HG03520 (cell line): ENCODE measurements around the gene SLC13A2.

Source experiments
- ATAC-seq: cut with Tn5 transposase; IDR thresholded peaks from one replicate; pipeline ENCODE4 v1.9.1; 2021; ENCODE audit warnings: mild to moderate bottlenecking, moderate library complexity; ENCODE audit not compliant: unreplicated experiment

Gene SLC13A2

DNA sequence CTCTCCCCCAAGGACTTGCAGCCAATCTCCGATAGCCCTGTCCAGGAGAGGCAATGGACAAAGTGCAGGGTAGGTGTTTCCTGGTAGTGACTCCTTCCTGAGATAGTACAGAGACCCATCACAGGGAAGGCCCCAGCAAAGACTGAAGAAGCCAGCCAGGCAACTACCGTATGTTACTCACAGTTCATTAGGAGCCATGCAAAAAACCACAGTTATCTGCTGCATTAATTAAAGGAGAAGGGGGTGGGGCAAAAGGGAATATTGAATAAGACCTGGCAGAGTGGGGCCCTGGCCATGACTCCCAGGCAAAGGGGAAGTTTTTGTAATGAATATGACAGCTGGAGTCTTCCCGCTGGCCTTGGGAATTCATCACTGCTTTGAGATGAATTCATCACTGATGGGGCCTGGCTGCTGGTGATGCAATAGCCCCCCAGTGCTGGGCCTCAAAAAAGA lies 2.5 kb upstream of the SLC13A2 start:
- ATAC-seq = no peak

DNA sequence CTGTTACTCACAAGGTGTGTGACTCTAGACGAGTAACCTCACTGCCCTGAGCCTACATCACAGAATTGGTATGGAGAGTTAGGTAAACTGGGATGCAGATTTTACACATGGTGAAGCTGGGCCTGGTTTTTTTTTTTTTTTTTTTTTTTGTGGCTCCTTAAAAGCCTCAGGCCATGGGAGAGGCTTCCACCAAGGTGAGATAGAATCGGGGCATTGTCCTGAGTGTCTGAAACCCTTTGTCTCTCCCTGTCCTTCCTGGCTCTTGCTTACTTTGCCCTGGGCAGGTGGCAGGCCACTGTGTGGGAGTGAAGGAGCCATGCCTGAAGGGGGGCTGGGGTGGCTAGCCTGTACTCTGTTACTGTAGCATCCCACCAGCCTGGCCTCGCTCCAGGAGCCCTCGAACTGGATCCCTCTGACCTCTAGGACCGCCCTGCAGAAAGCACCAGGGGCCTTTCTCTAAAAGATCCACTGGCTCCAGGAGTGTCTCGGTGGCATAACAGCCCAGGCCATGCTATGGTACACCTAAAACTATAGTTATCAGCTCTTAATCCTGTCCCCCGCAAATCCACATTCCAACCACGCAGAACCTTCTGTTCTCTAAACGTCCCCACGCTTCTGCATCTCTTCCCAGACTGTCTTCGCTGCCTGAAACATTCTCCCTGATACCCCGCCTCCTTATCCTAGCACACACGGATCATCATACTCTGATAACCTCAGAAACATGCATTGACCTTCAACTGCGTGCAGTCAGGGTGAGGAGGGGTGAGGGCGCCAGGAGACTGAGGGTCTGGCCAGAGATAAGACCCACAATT lies 1.7 kb upstream of the SLC13A2 start:
- ATAC-seq = no peak

GRCh38 chr17:28472871-28473497 lies 460 bp upstream of the SLC13A2 start:
- ATAC-seq = no peak

- no peak for ATAC-seq
These were observed 677 bp downstream of the SLC13A2 start for GRCh38 chr17:28474111-28474531.

- ATAC-seq = no peak
These were observed 1.9 kb downstream of the SLC13A2 start for GRCh38 chr17:28475151-28475900.

DNA sequence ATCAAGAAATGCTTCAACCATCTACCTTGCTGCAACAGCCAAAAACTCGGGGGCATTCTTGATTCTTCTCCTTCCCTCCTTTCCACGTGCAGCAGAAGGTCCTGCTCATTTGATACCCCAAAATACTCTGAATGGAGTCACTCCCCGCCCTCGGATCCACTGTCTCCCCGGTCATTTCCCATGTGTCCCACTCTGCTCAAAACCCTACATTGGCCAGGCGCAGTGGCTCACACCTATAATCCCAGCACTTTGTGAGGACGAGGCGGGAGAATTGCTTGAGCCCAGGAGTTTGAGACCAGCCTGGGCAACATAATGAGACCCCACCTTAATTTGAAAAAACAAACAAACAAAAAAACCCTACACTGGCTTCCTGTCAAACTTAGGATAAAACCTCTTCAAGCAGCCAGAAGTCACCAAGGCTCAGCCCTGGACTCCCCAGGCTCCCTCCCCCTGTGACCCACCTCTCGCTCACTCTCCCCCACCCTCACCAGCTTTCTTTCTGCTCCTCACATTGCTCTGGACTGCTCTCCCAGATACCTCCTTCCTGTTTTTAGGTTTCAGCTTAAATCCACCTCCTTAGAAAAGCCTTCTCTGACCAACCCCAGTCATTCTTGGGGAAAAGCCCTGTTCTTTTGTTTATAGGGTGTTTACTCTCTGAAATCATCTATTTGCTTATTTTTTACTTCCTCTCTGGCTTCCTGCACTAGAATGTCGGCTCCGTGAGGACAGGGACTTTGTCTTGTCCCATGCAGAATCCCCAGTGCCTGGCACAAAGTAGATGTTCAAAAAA lies 2.8 kb downstream of the SLC13A2 start:
- no peak for ATAC-seq

DNA sequence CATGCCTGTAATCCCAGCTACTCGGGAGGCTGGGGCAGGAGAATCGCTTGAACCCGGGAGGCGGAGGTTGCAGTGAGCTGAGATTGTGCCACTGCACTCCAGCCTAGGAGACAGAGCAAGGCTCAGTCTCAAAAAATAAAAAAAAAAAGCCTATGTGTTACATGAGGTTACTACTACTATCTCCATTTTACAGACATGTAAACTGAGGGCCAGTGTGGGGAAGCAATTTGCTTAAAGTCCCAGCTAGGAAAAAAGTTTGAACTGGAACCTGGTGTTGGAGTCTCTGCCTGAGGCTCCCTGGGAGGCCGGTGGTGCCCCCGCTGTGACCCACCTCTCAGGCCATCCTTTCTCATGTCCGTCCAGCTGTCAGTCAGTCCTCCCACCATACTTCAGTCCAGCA lies 4.5 kb downstream of the SLC13A2 start:
- no peak for ATAC-seq

GRCh38 chr17:28478712-28479615 lies 5.5 kb downstream of the SLC13A2 start:
- ATAC-seq = no peak

- ATAC-seq = no peak
These were observed 6.8 kb downstream of the SLC13A2 start for GRCh38 chr17:28480278-28480677.

GRCh38 chr17:28480799-28481571 lies 7.5 kb downstream of the SLC13A2 start:
- ATAC-seq = no peak

DNA sequence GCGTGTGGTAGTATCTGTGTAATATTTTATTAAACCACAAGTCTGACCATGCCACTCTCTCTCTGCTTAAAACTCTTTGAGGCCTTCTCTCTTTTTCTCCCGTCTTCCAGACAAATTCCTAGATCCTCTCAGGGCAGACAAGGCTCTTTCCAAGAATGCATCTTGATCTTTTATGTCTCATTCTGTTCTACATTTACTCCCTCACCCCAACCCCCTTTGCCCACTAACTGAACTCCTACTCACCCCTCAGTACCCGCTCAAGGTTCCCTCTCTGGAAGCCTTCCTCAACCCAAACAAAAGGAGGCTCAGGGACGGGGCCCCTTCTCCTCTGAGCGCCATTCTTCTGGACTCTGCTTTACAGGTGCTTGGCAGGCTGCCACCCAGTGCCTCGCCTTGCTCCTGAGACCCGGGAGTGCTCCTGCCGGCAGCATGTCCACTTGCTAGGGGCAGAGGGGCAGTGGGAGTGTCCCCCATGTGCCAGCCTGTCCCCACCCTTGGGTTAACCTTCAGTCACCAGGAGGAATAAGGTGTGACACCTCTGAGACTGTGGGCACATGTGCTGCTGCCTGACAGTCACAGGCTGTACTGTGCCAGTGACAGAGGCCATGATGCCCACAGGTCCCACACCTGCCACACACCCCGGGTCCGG lies 9.2 kb downstream of the SLC13A2 start:
- ATAC-seq = no peak

GRCh38 chr17:28484296-28484695 lies 10.9 kb downstream of the SLC13A2 start:
- peak; percentile 72 for ATAC-seq

GRCh38 chr17:28485049-28485448 lies 11.6 kb downstream of the SLC13A2 start:
- ATAC-seq = no peak

DNA sequence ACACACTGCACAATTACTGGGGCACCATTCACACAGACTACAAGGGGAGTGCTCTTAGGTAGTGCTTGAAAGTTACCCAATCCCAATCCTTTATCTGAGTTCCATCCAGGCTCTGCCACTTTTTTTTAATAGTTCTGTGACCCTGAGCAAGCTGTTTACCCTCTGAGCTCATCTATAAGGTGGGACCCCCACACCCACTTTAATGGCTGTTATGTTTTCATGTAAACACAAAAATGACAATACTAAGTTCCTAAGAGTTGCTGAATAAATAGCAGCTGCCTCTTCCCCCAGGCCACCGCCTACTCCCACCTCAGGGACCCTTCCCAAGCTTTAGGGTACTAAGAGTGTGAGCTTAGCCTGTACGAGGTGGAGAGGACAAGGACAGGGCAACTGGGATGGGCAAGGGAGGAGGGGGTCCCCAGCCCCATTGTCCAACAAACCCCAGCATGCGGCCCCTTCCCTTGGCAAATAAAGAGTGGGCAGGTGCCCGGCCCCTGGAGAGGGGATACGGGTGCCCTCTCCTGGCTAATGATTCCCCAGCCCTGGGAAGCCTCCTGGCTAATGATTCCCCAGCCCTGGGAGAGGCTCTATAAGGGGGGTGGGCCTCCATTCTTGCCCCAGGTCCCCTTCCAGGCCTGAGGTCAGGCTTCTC lies 14.6 kb downstream of the SLC13A2 start:
- ATAC-seq = no peak

DNA sequence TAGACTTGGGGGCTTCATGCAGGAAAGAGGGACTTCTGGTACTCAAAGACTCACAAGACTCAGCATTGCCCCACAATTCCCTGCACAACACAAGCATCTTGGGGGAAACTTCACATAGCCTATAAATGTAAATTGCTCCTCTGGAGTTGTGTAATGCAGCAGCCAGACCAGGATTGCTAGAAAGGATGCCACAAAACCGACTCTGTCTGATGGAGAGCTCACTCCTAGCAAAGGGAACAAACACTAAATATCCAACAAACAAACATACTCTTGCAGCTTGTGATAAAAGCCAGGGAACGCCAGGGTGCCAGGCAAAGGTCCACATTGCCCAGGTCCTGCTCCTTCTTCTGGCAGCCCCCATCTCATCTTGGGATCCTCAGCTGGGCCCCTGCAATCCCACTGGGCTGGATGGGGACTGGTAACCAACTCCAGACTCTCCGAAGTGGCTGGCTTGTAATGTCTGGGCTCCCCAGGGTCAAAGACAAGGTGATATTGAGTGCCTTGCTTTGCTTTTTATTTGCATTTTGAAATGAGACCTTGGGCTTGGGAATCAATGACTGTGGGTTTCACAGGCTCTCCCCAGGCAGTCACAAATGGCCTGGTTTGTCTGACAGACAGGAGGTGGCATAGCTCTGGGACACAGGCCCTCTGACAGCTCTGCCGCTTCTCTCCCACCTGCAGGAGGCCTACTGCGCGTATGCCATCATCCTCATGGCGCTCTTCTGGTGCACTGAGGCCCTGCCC lies 15.3 kb downstream of the SLC13A2 start:
- no peak for ATAC-seq

DNA sequence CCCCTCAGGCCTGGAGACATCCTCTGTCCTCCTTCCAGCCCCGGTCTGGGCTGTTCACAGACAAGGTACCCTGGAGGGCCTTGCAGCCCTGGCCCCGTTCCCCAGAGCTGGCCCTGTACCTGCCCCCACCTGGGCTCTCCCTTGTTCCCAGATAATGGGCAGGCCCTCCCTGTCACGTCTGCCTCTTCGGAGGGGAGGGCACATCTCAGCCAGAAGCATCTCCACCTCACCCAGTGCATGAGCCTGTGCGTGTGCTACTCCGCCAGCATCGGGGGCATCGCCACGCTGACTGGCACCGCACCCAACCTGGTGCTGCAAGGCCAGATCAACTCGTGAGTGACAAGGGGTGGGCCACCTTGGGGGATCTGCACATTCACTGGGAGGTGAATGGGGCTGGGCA lies 17.8 kb downstream of the SLC13A2 start:
- no peak for ATAC-seq

DNA sequence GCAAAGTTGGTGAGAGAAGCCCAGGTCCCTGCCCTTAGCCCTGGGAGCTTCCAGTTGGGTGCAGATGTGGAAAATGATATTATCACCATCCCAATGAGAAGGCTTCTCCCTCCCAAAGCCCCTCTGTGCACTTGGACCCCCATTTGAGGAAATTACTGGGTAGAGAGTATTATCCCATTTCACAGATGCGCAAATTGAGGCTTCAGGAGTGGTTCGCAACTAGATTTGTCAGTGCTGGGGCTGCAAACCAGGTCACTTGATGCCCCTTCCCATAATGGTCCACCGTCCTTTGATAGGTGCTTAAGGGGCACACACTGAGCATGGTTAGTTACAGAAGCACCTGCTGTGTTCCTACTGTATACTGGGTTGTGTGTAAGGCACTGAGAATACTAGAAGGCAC lies 18.4 kb downstream of the SLC13A2 start:
- ATAC-seq = no peak
